ENCODE results near the gene ZNF85.
"Not testable (repeated sequence)": the region's sequence is repeated elsewhere in the genome, so short reads cannot be mapped to it uniquely, and the experiment has no call there.

Gene ZNF85

GRCh38 chr19:20923077-20923871, at the start of gene ZNF85:
TSS of gene ZNF85 (plus strand) at chr19:20923251. CDS start at chr19:20923401, 150 bp downstream.
- DNase-seq, result peak; percentile 87

- no peak for DNase-seq
Measured at GRCh38 chr19:20879501-20879900, 43.5 kb upstream of the ZNF85 start.

- no peak for DNase-seq
Measured at GRCh38 chr19:20912973-20913372, 10.1 kb upstream of the ZNF85 start.

GRCh38 chr19:20925481-20925880, 2.4 kb downstream of the ZNF85 start:
- DNase-seq, result no peak

GRCh38 chr19:20926796-20927195, 3.7 kb downstream of the ZNF85 start:
- DNase-seq, result no peak

GRCh38 chr19:20928371-20928770, 5.3 kb downstream of the ZNF85 start:
- no peak for DNase-seq

GRCh38 chr19:20936322-20936947, 13.4 kb downstream of the ZNF85 start:
- not testable (repeated sequence) for DNase-seq

- DNase-seq, result not testable (repeated sequence)
Measured at GRCh38 chr19:20952561-20953095, 29.6 kb downstream of the ZNF85 start.

- DNase-seq, result no peak
Measured at GRCh38 chr19:20964798-20965197, 41.7 kb downstream of the ZNF85 start.

- DNase-seq, result no peak
Measured at GRCh38 chr19:20968092-20968491, 45.0 kb downstream of the ZNF85 start.

GRCh38 chr19:20969498-20969897, 46.4 kb downstream of the ZNF85 start:
- DNase-seq, result no peak

- no peak for DNase-seq
Measured at GRCh38 chr19:20969898-20970297, 46.8 kb downstream of the ZNF85 start.

- DNase-seq, result not testable (repeated sequence)
Measured at GRCh38 chr19:20992788-20993187, 69.7 kb downstream of the ZNF85 start.

GRCh38 chr19:20999731-21000352, 76.8 kb downstream of the ZNF85 start:
- peak; percentile 74 for DNase-seq
